A549 (cell line): Measurements from ENCODE around the gene GNAO1. TPM values are rescaled to one million over a fixed set of nuclear protein-coding genes. Genes with fewer than 3 reads are reported as not detected.

ENCODE experiments used
- ATAC-seq, 2 experiments: fragments of 200-7000 bp in 1 of 2; fragments of >200 bp in 1 of 2; cut with Nextera tagmentation in 1 of 2; cut with Tn5 transposase in 1 of 2; 3 replicates each; pipeline versions ENCODE4 v1.8.0 to v1.9.1; 2018 to 2020; ENCODE audit warnings: mild to moderate bottlenecking in 1 of 2, moderate library complexity in 1 of 2
- CTCF ChIA-PET: fragments of 300-600 bp; sonication (Branson Sonifier 250); formaldehyde crosslinking; extraction: SDS; loops from one replicate; lab custom pipeline; 2021; ENCODE audit warnings: antibody characterized with exemption, inconsistent platforms; lab: Yijun Ruan, JAX
- POLR2A ChIA-PET: fragments of 350-600 bp; formaldehyde crosslinking; extraction: SDS; loops from one replicate; lab custom pipeline; 2021; ENCODE audit warnings: antibody characterized with exemption, inconsistent platforms; lab: Yijun Ruan, JAX
- DNase-seq, 2 experiments: peaks; one replicate each; pipeline versions ENCODE4 v3.0.0 to v3.0.0-alpha.2; 2011 to 2016; ENCODE audit warnings: low read depth in 1 of 2, low spot score in 1 of 2
- FAIRE-seq: peaks from 2 replicates; lab custom pipeline; 2011; peaks lifted over from hg19 to GRCh38; lab: Jason Lieb, UNC
- H3K27ac ChIP-seq, 2 experiments: fragments of >200 bp; sonication (Bioruptor Twin); formaldehyde crosslinking; 3 replicates each; pipeline ENCODE4 v1.5.1; 2016 to 2017
- H3K4me1 ChIP-seq: fragments of >200 bp; sonication (Bioruptor Twin); formaldehyde crosslinking; 3 replicates; pipeline ENCODE4 v1.6.1; 2016
- H3K4me2 ChIP-seq: fragments of >200 bp; sonication (Bioruptor Twin); formaldehyde crosslinking; 3 replicates; pipeline ENCODE4 v1.6.1; 2016
- H3K4me3 ChIP-seq: fragments of >200 bp; sonication (Bioruptor Twin); formaldehyde crosslinking; 3 replicates; pipeline ENCODE4 v1.5.1; 2016
- H3K9me3 ChIP-seq: fragments of >200 bp; sonication (Bioruptor Twin); formaldehyde crosslinking; 3 replicates; pipeline ENCODE4 v1.6.1; 2016
- ATOH8 ChIP-seq: fragments of 250-450 bp; sonication (Bioruptor Pico); IDR thresholded peaks from 2 replicates; pipeline ENCODE4 v1.5.0; 2020; ENCODE audit warnings: low read depth, mild to moderate bottlenecking, moderate library complexity
- BHLHE40 ChIP-seq: IDR thresholded peaks from 2 replicates; pipeline ENCODE4 v1.6.1; 2012; ENCODE audit warnings: low read depth, low read length, inconsistent platforms
- CBX2 ChIP-seq: fragments of 200-600 bp; sonication (generic); IDR thresholded peaks from 2 replicates; pipeline ENCODE4 v1.6.1; 2016; ENCODE audit warnings: low read depth, mild to moderate bottlenecking, borderline replicate concordance
- CEBPB ChIP-seq, 2 experiments: fragments of >200 bp in 1 of 2; sonication (Bioruptor Twin) in 1 of 2; formaldehyde crosslinking in 1 of 2; IDR thresholded peaks; 2 replicates each; pipeline ENCODE4 v1.6.1; 2012 to 2016
- CHD4 ChIP-seq: fragments of 200-600 bp; sonication (generic); IDR thresholded peaks from 2 replicates; pipeline ENCODE4 v1.6.1; 2016; ENCODE audit warnings: antibody characterized with exemption, mild to moderate bottlenecking, borderline replicate concordance
- CTCF ChIP-seq: fragments of >200 bp; sonication (Bioruptor Twin); formaldehyde crosslinking; IDR thresholded peaks from 3 replicates; pipeline ENCODE4 v1.5.1; 2016
- EP300 ChIP-seq, 2 experiments: fragments of >200 bp; sonication (Bioruptor Twin); formaldehyde crosslinking; IDR thresholded peaks; 2 replicates in 1 of 2; 3 replicates in 1 of 2; pipeline ENCODE4 v1.6.1; 2016 to 2017
- ESRRA ChIP-seq: fragments of 150-350 bp; IDR thresholded peaks from 2 replicates; pipeline ENCODE4 v1.6.1; 2014; ENCODE audit warnings: mild to moderate bottlenecking, low read length, borderline replicate concordance
- FOXS1 ChIP-seq: fragments of 250-450 bp; sonication (Bioruptor Pico); IDR thresholded peaks from 2 replicates; pipeline ENCODE4 v1.5.0; 2020; ENCODE audit warnings: mild to moderate bottlenecking, moderate library complexity
- GATA3 ChIP-seq: IDR thresholded peaks from 2 replicates; pipeline ENCODE4 v1.6.1; 2012; ENCODE audit warnings: borderline replicate concordance
- HES2 ChIP-seq: fragments of >200 bp; sonication (Bioruptor Twin); formaldehyde crosslinking; IDR thresholded peaks from 2 replicates; pipeline ENCODE4 v1.6.1; 2016
- HEYL ChIP-seq: fragments of 250-450 bp; sonication (Bioruptor Pico); IDR thresholded peaks from 2 replicates; pipeline ENCODE4 v1.8.0; 2021; ENCODE audit warnings: mild to moderate bottlenecking, moderate library complexity
- JUN ChIP-seq, 2 experiments: fragments of >200 bp; sonication (Bioruptor Twin); formaldehyde crosslinking; IDR thresholded peaks; 2 replicates in 1 of 2; 3 replicates in 1 of 2; pipeline ENCODE4 v1.6.1; 2016 to 2017
- NPAS2 ChIP-seq: fragments of 250-450 bp; sonication (Bioruptor Pico); IDR thresholded peaks from 2 replicates; pipeline ENCODE4 v1.8.0; 2022; ENCODE audit warnings: mild to moderate bottlenecking, moderate library complexity, borderline replicate concordance
- NR3C1 ChIP-seq: fragments of >200 bp; sonication (Bioruptor Twin); formaldehyde crosslinking; IDR thresholded peaks from 3 replicates; pipeline ENCODE4 v1.6.1; 2017
- PHF8 ChIP-seq: fragments of 200-600 bp; sonication (generic); IDR thresholded peaks from 2 replicates; pipeline ENCODE4 v1.6.1; 2016; ENCODE audit warnings: low read depth, mild to moderate bottlenecking, antibody characterized with exemption, moderate library complexity, borderline replicate concordance
- POLR2A ChIP-seq: IDR thresholded peaks from 2 replicates; pipeline ENCODE4 v1.6.1; 2012; ENCODE audit warnings: mild to moderate bottlenecking, low read length
- POLR2AphosphoS2 ChIP-seq: conservative IDR thresholded peaks from 2 replicates; pipeline ENCODE4 v1.6.1; 2012; ENCODE audit warnings: low read length, improper control_type of control experiment, inconsistent platforms
- RARB ChIP-seq: fragments of 250-450 bp; sonication (Bioruptor Pico); IDR thresholded peaks from 2 replicates; pipeline ENCODE4 v1.8.0; 2021; ENCODE audit warnings: mild to moderate bottlenecking, moderate library complexity
- RCOR1 ChIP-seq: fragments of 150-350 bp; IDR thresholded peaks from 2 replicates; pipeline ENCODE4 v1.6.1; 2014; ENCODE audit warnings: antibody characterized with exemption, low read length, low read depth
- REST ChIP-seq: fragments of 200-600 bp; sonication (generic); IDR thresholded peaks from 2 replicates; pipeline ENCODE4 v1.6.1; 2016; ENCODE audit warnings: antibody characterized with exemption, mild to moderate bottlenecking, moderate library complexity
- SMC3 ChIP-seq: fragments of >200 bp; sonication (Bioruptor Twin); formaldehyde crosslinking; IDR thresholded peaks from 3 replicates; pipeline ENCODE4 v1.6.1; 2018; ENCODE audit warnings: inconsistent platforms
- SREBF2 ChIP-seq: fragments of 450-650 bp; IDR thresholded peaks from 2 replicates; pipeline ENCODE4 v1.6.1; 2014; ENCODE audit warnings: mild to moderate bottlenecking, moderate library complexity
- TFCP2L1 ChIP-seq: fragments of 250-450 bp; sonication (Bioruptor Pico); IDR thresholded peaks from 2 replicates; pipeline ENCODE4 v1.5.0; 2021; ENCODE audit warnings: mild to moderate bottlenecking
- ZC3H11A ChIP-seq: fragments of 450-650 bp; IDR thresholded peaks from 2 replicates; pipeline ENCODE4 v1.6.1; 2014; ENCODE audit warnings: antibody characterized with exemption, mild to moderate bottlenecking
- WGBS: methylation state at CpG from one replicate; pipeline ENCODE4 v1.1.6; 2017; ENCODE audit errors: missing lambda C conversion rate; 5-methylcytosine and 5-hydroxymethylcytosine counted together
- polyA plus RNA-seq, 4 experiments: library from polyadenylated mRNA; depleted of rRNA in 3 of 4; stranded (reverse); fragments of >200 nt; fragmentation: RNase III in 1 of 4; extraction: RNeasy Plus Mini Kit Qiagen cat#74134 plus additional on column Dnase treatment in 1 of 4; gene quantifications; 2 replicates in 3 of 4; 3 replicates in 1 of 4; pipeline ENCODE4 v1.2.3, GENCODE V29; 2011 to 2017

Gene GNAO1
- polyA plus RNA-seq, 2 of the 4 experiments (the other 2 are of a cell fraction): 0.22 to 0.23 TPM

- no peak for DNase-seq
- Histone ChIP-seq H3K4me2 (no peak overlapping the region), H3K9me3 (no peaks in the 10 kb centered on the region), H3K4me1 (peaks cover 22% of the 10 kb centered on the region), H3K4me3 (no peak overlapping the region), H3K27ac (no peak overlapping the region)
- TF ChIP-seq ESRRA (no peak), SMC3 (no peak), NR3C1 (no peak), ATOH8 (CRISPR knock-in tag) (no peak), BHLHE40 (no peak), TFCP2L1 (CRISPR knock-in tag) (no peak)
- no peak for FAIRE-seq
- POLR2A ChIA-PET: no interaction called here
- ATAC-seq: no peak
- 87% methylated on average over 7 of the region's 9 CpGs for WGBS
- CTCF ChIA-PET: interaction anchor here (0.8 to 2.3 kb wide), 2 partner anchors 11 to 335 kb away, joined by 3 to 14 read pairs; no protein-coding TSS in a partner anchor
Observed at GRCh38 chr16:56366945-56367344, 175.7 kb downstream of the GNAO1 start.

- ChIA-PET CTCF (interaction anchor here (2.3 kb wide), 1 partner anchor 12 kb away, joined by 14 read pairs; no protein-coding TSS in a partner anchor), POLR2A (no interaction called here)
- Histone ChIP-seq H3K4me3 (no peak overlapping the region), H3K9me3 (no peaks in the 10 kb centered on the region), H3K4me1 (peaks cover 30% of the 10 kb centered on the region), H3K4me2 (no peak overlapping the region), H3K27ac (no peak overlapping the region)
- TF ChIP-seq ESRRA: no peak
- no peak for TF ChIP-seq CTCF
- TF ChIP-seq GATA3: no peak
- no peak for TF ChIP-seq POLR2A
- TF ChIP-seq HEYL (CRISPR knock-in tag): no peak
- TF ChIP-seq JUN (IDR thresholded peaks at IDR 0.05): no peak
- TF ChIP-seq SREBF2: no peak
- TF ChIP-seq RCOR1: no peak
- TF ChIP-seq RARB (CRISPR knock-in tag): no peak
- no peak for TF ChIP-seq CEBPB (IDR thresholded peaks at IDR 0.05)
- TF ChIP-seq CBX2: no peak
- no peak for TF ChIP-seq FOXS1 (CRISPR knock-in tag)
- no peak for TF ChIP-seq CHD4
- no peak for TF ChIP-seq HES2
- TF ChIP-seq POLR2AphosphoS2: no peak
- ATAC-seq: no peak
- DNase-seq: no peak
- no peak for FAIRE-seq
- 94% methylated on average over 6 of the region's 6 CpGs for WGBS
Observed at GRCh38 chr16:56367764-56368163, 176.5 kb downstream of the GNAO1 start.

- TF ChIP-seq SMC3 (no peak), NPAS2 (CRISPR knock-in tag) (no peak), ZC3H11A (no peak), REST (no peak), FOXS1 (CRISPR knock-in tag) (no peak), PHF8 (no peak), EP300 (IDR thresholded peaks at IDR 0.05) (no peak)
- Histone ChIP-seq H3K4me1 (peaks cover 37% of the 10 kb centered on the region), H3K4me2 (no peak overlapping the region), H3K4me3 (no peak overlapping the region), H3K27ac (no peak overlapping the region), H3K9me3 (no peaks in the 10 kb centered on the region)
- DNase-seq: no peak
- POLR2A ChIA-PET: no interaction called here
- no peak for ATAC-seq
- CTCF ChIA-PET: interaction anchor here (0.7 to 3.8 kb wide), 2 partner anchors 12 to 36 kb away, joined by 3 to 24 read pairs; no protein-coding TSS in a partner anchor
- 88% methylated on average over 2 of the region's 2 CpGs for WGBS
- FAIRE-seq: no peak
Observed at GRCh38 chr16:56368545-56368944, 177.3 kb downstream of the GNAO1 start.
